ENCODE measurements around the gene TMEM54. TPM values are rescaled to one million over a fixed set of nuclear protein-coding genes. Genes with fewer than 3 reads are reported as not detected.

The TMEM54 gene
- total and polyA plus RNA-seq, 7 experiments from 2014 or later = not detected

GRCh38 chr1:32867671-32868070 is 33.5 kb downstream of the TMEM54 start:
- H3K4me3 ChIP-seq (ENCODE audit: low read length) = no peak overlapping the region
- peaks cover 30 to 37% (median 31%) of the 10 kb centered on the region in 5 donors for H3K27me3 Mint-ChIP-seq
- H3K27me3 ChIP-seq (ENCODE audit: control insufficient read depth in 2 of 2, insufficient read depth in 2 of 2, low read length in 2 of 2) = peaks cover 0 to 15% of the 10 kb centered on the region in 2 donors
- peaks cover 0 to 11% of the 10 kb centered on the region in 2 donors for H3K4me1 ChIP-seq (ENCODE audit: control insufficient read depth in 2 of 2, insufficient read depth in 2 of 2, low read length in 2 of 2)
- no peak overlapping the region for H3K4me3 Mint-ChIP-seq
- DNase-seq = no peak
- H3K27ac Mint-ChIP-seq = no peak overlapping the region
- no peaks in the 10 kb centered on the region for H3K9me3 ChIP-seq (ENCODE audit: control insufficient read depth in 2 of 3, low read length in 3 of 3)
- no peaks in the 10 kb centered on the region for H3K9me3 Mint-ChIP-seq
- ATAC-seq = no peak
- H3K36me3 ChIP-seq (ENCODE audit: control insufficient read depth in 2 of 3, insufficient read depth in 3 of 3, low read length in 3 of 3) = no peaks in the 10 kb centered on the region
- H3K36me3 Mint-ChIP-seq = peaks cover 15 to 47% (median 23%) of the 10 kb centered on the region in 5 donors
- intact Hi-C loops (cut with micrococcal nuclease) = no loop called here
- H3K4me1 Mint-ChIP-seq = peaks cover 11 to 26% (median 14%) of the 10 kb centered on the region in 7 donors
- ChIA-PET CTCF (no interaction called here), POLR2A (no interaction called here)
- no peak overlapping the region for H3K27ac ChIP-seq (ENCODE audit: low read depth, low read length)

DNA sequence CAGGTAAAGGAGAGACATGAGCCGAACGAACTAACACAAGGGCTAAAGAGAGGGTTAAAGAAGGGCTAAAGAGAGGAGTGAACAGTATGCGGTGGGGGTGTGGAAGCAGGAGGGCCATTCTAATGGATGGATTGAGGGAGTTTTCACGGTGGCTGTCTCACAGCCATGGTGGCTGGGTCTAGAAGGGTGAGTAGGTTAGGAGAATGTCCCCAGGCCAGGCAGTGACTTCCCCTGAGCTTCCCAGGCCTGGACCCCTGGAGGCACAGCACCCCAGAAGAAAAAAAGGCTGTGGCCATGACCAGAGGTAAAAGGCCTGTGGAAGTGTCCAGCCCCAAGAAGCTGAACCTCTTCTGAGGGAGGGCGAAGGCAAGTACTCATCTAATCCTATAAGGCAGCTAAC is 34.0 kb downstream of the TMEM54 start:
- H3K9me3 ChIP-seq (ENCODE audit: control insufficient read depth in 2 of 3, low read length in 3 of 3) = no peaks in the 10 kb centered on the region
- POLR2A ChIA-PET = no interaction called here
- DNase-seq = no peak
- H3K4me1 ChIP-seq (ENCODE audit: control insufficient read depth in 2 of 2, insufficient read depth in 2 of 2, low read length in 2 of 2) = peaks cover 0 to 11% of the 10 kb centered on the region in 2 donors
- Mint-ChIP-seq H3K4me1 (peaks cover 11 to 24% (median 14%) of the 10 kb centered on the region in 7 donors), H3K27ac (no peak overlapping the region), H3K36me3 (peaks cover 15 to 53% (median 28%) of the 10 kb centered on the region in 5 donors), H3K9me3 (no peaks in the 10 kb centered on the region), H3K4me3 (no peak overlapping the region), H3K27me3 (peaks cover 28 to 33% (median 30%) of the 10 kb centered on the region in 5 donors)
- H3K27me3 ChIP-seq (ENCODE audit: control insufficient read depth in 2 of 2, insufficient read depth in 2 of 2, low read length in 2 of 2) = peaks cover 0 to 15% of the 10 kb centered on the region in 2 donors
- no peak overlapping the region for H3K4me3 ChIP-seq (ENCODE audit: low read length)
- intact Hi-C loops (cut with micrococcal nuclease) = no loop called here
- CTCF ChIA-PET = no interaction called here
- no peak for ATAC-seq
- H3K27ac ChIP-seq (ENCODE audit: low read depth, low read length) = no peak overlapping the region
- no peaks in the 10 kb centered on the region for H3K36me3 ChIP-seq (ENCODE audit: control insufficient read depth in 2 of 3, insufficient read depth in 3 of 3, low read length in 3 of 3)

DNA sequence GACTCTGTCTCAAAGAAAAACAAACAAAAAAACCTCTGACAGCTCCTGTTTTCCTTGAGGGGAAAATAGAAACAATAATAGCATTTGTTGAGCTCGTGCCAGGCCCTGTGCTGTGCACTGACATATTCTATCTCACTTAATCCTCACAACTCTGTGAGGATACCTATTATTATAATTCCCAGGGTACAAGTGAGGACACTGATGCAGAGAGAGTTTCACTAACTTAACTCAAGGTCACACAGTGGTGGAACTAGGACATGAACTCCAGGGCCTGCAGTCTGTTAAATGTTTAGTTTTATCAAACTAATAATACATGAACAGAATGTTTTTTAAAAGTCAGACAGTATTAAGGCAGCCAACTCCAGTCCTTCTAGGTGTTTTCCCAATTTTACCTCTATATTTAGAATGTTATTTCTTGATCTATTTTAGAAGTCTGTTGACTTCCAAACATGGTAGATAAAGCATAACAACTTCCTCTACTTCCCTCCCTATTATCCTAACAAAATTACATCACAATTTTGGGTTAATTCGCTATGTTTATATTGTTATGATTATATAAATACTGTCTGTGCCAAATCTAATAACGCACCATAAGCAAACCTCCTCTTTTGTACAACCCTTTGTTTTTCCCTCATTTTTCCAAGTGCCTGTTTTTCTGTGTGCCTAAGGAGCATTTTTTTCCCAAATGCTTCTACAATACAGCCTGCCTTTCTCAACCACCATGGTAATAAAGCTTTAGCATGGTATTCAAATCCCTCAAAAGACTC is 35.4 kb downstream of the TMEM54 start:
- peaks cover 15 to 60% (median 33%) of the 10 kb centered on the region in 5 donors for H3K36me3 Mint-ChIP-seq
- H3K4me3 ChIP-seq (ENCODE audit: low read length) = no peak overlapping the region
- intact Hi-C loops (cut with micrococcal nuclease) = no loop called here
- H3K4me1 Mint-ChIP-seq = peaks cover 6 to 14% (median 9%) of the 10 kb centered on the region in 7 donors
- no peak overlapping the region for H3K27ac Mint-ChIP-seq
- POLR2A ChIA-PET = no interaction called here
- peaks cover 0 to 3% of the 10 kb centered on the region in 2 donors for H3K4me1 ChIP-seq (ENCODE audit: control insufficient read depth in 2 of 2, insufficient read depth in 2 of 2, low read length in 2 of 2)
- H3K36me3 ChIP-seq (ENCODE audit: control insufficient read depth in 2 of 3, insufficient read depth in 3 of 3, low read length in 3 of 3) = no peaks in the 10 kb centered on the region
- peaks cover 16 to 21% (median 19%) of the 10 kb centered on the region in 5 donors for H3K27me3 Mint-ChIP-seq
- H3K27ac ChIP-seq (ENCODE audit: low read depth, low read length) = no peak overlapping the region
- CTCF ChIA-PET = no interaction called here
- ATAC-seq (no peak), DNase-seq (no peak)
- no peaks in the 10 kb centered on the region for H3K9me3 ChIP-seq (ENCODE audit: control insufficient read depth in 2 of 3, low read length in 3 of 3)
- no peak overlapping the region for H3K4me3 Mint-ChIP-seq
- H3K9me3 Mint-ChIP-seq = no peaks in the 10 kb centered on the region
- peaks cover 0 to 5% of the 10 kb centered on the region in 2 donors for H3K27me3 ChIP-seq (ENCODE audit: control insufficient read depth in 2 of 2, insufficient read depth in 2 of 2, low read length in 2 of 2)

DNA sequence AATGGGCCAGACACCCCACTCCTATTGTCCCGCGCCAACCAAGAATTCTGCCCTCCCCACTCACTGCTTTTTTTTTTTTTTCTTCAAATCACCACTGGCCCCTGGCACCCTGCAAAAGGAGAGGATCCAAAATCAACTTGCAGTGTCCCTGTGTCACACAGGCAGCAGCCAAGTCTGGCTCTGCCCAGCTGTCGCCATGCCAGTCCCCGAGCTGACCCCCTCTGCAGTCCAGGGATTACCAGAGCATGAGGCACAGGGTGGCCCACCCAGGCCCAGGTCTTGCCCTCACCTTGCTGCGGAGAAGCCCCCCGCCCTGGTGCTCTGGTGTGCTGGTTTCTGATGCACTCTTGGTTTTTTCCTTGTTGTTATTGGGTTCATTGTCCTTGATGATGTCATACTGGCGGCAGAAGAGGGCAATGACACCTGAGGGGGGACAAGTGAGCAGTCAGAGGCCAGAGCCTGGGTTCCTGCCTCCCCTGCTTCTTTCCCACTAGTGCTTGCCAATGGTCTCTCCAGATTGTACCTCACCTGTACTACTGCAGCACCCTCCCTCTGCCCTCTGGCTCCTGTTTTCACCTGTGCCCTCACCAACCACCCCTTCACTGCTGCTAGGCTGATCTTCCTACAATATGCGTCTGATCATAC is 36.7 kb downstream of the TMEM54 start:
- CTCF ChIA-PET = no interaction called here
- no peak overlapping the region for H3K27ac Mint-ChIP-seq

DNA sequence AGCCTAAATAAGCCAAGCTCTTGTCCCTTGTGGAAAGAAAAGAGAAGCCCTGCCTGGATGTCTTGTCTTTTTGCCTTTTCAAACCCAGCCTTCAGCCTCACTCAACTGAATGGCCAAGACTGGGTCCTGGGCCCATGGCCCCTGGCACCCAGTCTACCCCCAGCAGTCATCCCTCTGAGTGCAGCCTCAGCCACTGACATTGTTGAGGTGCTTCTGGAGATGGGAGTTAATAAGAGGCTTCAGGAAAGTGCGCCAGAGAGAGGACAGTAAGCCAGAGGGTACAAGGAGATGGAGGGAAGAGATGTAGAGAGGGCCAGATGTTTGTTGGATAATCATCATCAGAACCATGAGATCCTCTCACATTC is 37.3 kb downstream of the TMEM54 start:
- Histone ChIP-seq H3K9me3 (ENCODE audit: control insufficient read depth in 2 of 3, low read length in 3 of 3) (no peaks in the 10 kb centered on the region), H3K27ac (ENCODE audit: low read depth, low read length) (no peak overlapping the region), H3K36me3 (ENCODE audit: control insufficient read depth in 2 of 3, insufficient read depth in 3 of 3, low read length in 3 of 3) (peaks cover 0 to 7% (median 0%) of the 10 kb centered on the region in 3 experiments), H3K4me1 (ENCODE audit: control insufficient read depth in 2 of 2, insufficient read depth in 2 of 2, low read length in 2 of 2) (no peaks in the 10 kb centered on the region), H3K4me3 (ENCODE audit: low read length) (no peak overlapping the region), H3K27me3 (ENCODE audit: control insufficient read depth in 2 of 2, insufficient read depth in 2 of 2, low read length in 2 of 2) (no peaks in the 10 kb centered on the region)
- H3K4me1 Mint-ChIP-seq = peaks cover 0 to 5% (median 0%) of the 10 kb centered on the region in 7 donors
- peaks cover 8 to 68% (median 33%) of the 10 kb centered on the region in 5 donors for H3K36me3 Mint-ChIP-seq
- CTCF ChIA-PET = no interaction called here
- intact Hi-C loops (cut with micrococcal nuclease) = no loop called here
- peaks cover under 1 to 6% (median 5%) of the 10 kb centered on the region in 5 donors for H3K27me3 Mint-ChIP-seq
- no peak overlapping the region for H3K4me3 Mint-ChIP-seq
- ATAC-seq (no peak), DNase-seq (no peak)
- POLR2A ChIA-PET = no interaction called here
- H3K9me3 Mint-ChIP-seq = no peaks in the 10 kb centered on the region
- H3K27ac Mint-ChIP-seq = no peak overlapping the region

More for the DNA sequence above, 36.7 kb downstream of the TMEM54 start:
- DNase-seq (no peak), ATAC-seq (no peak)
- POLR2A ChIA-PET = no interaction called here
- Mint-ChIP-seq H3K9me3 (no peaks in the 10 kb centered on the region), H3K27me3 (peaks cover 7 to 12% (median 11%) of the 10 kb centered on the region in 5 donors), H3K4me1 (peaks cover under 1 to 6% (median 3%) of the 10 kb centered on the region in 7 donors), H3K4me3 (no peak overlapping the region), H3K36me3 (peaks cover 12 to 65% (median 33%) of the 10 kb centered on the region in 5 donors)
- H3K27me3 ChIP-seq (ENCODE audit: control insufficient read depth in 2 of 2, insufficient read depth in 2 of 2, low read length in 2 of 2) = no peaks in the 10 kb centered on the region
- H3K4me3 ChIP-seq (ENCODE audit: low read length) = no peak overlapping the region
- no peak overlapping the region for H3K27ac ChIP-seq (ENCODE audit: low read depth, low read length)
- intact Hi-C loops (cut with micrococcal nuclease) = no loop called here
- peaks cover 0 to under 1% (median 0%) of the 10 kb centered on the region in 3 experiments for H3K36me3 ChIP-seq (ENCODE audit: control insufficient read depth in 2 of 3, insufficient read depth in 3 of 3, low read length in 3 of 3)
- no peaks in the 10 kb centered on the region for H3K4me1 ChIP-seq (ENCODE audit: control insufficient read depth in 2 of 2, insufficient read depth in 2 of 2, low read length in 2 of 2)
- H3K9me3 ChIP-seq (ENCODE audit: control insufficient read depth in 2 of 3, low read length in 3 of 3) = no peaks in the 10 kb centered on the region

DNA sequence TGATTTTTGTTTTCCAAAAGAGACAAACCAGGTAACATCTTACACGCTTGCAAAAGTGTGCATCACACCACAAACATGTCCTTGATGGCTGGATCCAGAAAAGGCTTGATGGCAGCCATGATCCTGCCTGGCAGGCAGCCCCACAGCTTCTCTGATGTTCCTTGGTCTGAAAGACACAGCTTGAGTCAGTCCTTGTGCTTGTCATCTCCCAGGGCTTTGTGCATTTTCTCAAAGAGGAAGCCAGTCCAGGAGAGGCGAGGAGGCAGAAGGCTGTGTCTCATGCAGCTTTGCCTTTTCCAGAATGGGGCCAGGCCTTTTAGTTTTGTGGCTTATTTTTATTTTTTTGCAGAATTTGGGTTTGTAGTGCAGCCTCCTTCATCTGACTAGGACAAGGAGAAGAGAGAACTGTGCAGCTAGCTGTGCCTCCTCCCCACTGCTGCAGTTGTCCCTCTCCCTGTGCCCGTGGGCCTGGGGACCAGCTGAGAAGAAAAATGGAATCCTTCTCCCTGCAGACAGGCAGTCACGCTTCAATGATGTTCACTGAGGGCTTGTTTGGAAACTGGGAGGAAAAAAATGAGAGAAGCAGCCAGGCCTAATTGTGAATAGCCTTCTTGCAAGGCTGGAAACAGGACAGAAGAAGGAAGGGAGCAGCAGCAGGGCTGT is 37.8 kb downstream of the TMEM54 start:
- peaks cover 0 to 11% (median 0%) of the 10 kb centered on the region in 3 experiments for H3K36me3 ChIP-seq (ENCODE audit: control insufficient read depth in 2 of 3, insufficient read depth in 3 of 3, low read length in 3 of 3)
- intact Hi-C loops (cut with micrococcal nuclease) = no loop called here
- Mint-ChIP-seq H3K4me3 (no peak overlapping the region), H3K4me1 (peaks cover 0 to 5% (median 0%) of the 10 kb centered on the region in 7 donors), H3K27ac (no peak overlapping the region), H3K27me3 (peaks cover 0 to under 1% (median 0%) of the 10 kb centered on the region in 5 donors), H3K9me3 (no peaks in the 10 kb centered on the region), H3K36me3 (peaks cover 3 to 64% (median 28%) of the 10 kb centered on the region in 5 donors)
- ATAC-seq = no peak
- no peaks in the 10 kb centered on the region for H3K4me1 ChIP-seq (ENCODE audit: control insufficient read depth in 2 of 2, insufficient read depth in 2 of 2, low read length in 2 of 2)
- CTCF ChIA-PET = interaction anchor here (0.6 kb wide), 1 partner anchor 9 kb away, joined by 3 read pairs; no protein-coding TSS in a partner anchor
- H3K4me3 ChIP-seq (ENCODE audit: low read length) = no peak overlapping the region
- no peak for DNase-seq
- no peaks in the 10 kb centered on the region for H3K9me3 ChIP-seq (ENCODE audit: control insufficient read depth in 2 of 3, low read length in 3 of 3)
- no peak overlapping the region for H3K27ac ChIP-seq (ENCODE audit: low read depth, low read length)
- no peaks in the 10 kb centered on the region for H3K27me3 ChIP-seq (ENCODE audit: control insufficient read depth in 2 of 2, insufficient read depth in 2 of 2, low read length in 2 of 2)
- POLR2A ChIA-PET = no interaction called here
